HG03060 (cell line): ENCODE results near the gene LCTL.
"Not testable (repeated sequence)": the region's sequence is repeated elsewhere in the genome, so short reads cannot be mapped to it uniquely, and the experiment has no call there.

Experiments used
- ATAC-seq: cut with Tn5 transposase; IDR thresholded peaks from one replicate; pipeline ENCODE4 v1.9.1; 2021; ENCODE audit warnings: low read depth, moderate number of reproducible peaks; ENCODE audit not compliant: unreplicated experiment

Gene LCTL

DNA sequence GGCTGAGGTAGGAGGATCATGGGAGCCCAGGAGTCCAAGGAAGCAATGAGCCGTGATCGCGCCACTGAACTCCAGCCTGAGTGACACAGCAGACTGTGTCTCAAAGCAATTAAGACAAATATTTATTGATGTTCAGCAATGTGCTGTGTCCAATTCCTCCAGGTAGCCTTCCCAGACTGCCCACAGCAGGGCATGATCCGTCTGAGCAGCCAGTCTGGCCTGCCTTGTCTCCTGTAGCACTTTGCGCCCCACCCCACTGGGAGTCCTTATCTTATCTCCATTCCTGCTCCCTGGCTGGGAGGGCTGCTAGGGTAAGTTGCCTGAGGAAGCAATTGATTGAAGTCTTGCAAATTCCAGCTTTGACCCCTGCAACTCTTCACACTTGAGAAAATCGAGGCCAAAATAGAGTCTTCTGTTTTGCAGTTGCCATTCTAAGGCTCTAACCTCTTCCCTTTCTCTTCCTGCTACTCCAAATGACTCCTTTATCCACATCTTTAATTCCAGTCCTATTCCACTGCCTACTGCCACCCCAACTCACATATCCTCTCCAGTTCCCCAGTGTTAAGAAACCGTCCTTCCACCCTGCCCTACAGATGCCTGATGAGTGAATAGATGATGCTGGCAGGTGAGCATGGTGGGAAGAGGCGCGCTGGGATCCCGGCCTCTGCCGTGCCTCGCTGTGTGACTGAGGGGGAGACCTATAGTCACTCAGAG is 26.9 kb upstream of the LCTL start:
- no peak for ATAC-seq

DNA sequence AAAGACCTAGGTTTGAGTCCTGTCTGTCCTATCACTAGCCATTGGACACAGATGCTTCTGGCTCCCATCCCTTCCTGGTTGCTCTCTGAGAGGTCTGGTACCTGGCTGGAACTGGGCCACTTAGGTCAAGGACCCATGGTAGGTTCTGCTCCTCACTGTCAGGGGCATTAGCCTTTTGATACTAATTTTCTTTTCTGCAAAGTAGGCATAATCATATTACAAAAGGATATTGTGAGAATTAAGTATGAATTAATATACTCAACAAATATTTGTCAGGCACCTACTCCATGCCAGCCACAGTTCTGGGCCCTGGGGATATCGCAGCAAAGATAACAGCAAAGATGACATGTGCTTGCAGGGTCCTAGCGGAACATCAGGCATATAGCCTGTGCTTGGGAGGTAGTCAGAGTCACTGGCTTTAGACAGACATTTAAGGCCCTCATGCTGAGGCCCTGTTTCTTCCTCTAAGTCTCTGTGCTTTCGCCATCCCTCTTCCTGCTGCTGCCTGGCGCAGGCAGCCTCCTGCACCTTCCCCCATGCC is 25.6 kb upstream of the LCTL start:
- ATAC-seq: no peak

- ATAC-seq: no peak
Measured at GRCh38 chr15:66590435-66590834, 24.6 kb upstream of the LCTL start.

DNA sequence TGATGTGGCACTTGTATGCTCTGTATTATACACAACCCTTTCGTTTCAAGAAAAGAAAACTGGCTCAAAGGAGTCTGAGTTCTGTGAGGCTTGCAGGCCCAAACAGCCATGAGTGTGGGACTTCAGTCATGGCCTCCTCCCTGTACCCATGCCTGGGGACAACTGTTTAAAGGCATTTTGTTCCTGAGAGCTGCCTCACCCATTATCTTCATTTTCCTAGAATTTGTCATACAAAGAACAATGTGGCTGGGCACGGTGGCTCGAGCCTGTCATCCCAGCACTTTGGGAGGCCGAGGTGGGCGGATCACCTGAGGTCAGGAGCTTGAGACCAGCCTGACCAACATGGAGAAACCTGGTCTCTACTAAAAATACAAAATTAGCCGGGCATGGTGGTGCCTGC is 23.6 kb upstream of the LCTL start:
- not testable (repeated sequence) for ATAC-seq

DNA sequence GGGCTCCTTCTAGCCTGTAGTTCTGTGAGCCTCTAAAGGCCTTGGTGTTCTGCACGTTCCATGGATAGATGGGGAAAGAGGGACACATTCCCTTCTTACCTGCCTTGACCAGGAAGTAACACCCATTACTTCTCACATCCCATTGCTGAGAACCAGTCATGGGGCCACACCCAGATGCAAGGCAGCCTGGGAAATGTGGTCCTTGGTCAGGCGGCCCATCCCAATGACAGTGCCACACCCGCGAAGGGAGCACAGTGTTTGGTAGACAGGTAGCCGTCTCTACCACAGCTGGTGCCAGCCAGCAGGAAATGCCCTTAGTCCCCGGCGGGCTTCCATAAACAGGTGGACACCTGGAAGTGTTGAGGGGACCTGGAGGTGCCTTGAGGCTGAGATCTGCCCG is 23.2 kb upstream of the LCTL start:
- no peak for ATAC-seq

DNA sequence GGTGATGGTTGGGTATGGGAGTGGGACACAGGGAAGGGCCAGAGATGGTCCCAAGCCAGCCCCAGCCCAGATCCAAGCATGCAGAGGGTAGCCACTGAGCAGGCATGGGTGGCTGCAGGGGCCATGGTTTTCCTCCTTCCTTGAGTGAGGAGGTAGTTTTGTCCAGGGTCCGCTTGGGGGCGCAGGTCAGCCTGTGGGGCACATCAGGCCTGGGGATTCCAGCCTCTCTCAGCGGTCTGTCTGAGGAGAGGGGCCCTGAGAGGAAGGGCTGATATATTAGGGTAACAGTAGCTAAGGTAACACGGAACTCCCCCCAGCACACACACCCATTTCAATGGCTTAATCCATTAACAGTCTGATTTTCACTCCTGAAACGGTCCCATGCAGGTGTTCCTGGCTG is 22.7 kb upstream of the LCTL start:
- ATAC-seq: no peak

- ATAC-seq: no peak
Measured at GRCh38 chr15:66587749-66588148, 22.0 kb upstream of the LCTL start.

DNA sequence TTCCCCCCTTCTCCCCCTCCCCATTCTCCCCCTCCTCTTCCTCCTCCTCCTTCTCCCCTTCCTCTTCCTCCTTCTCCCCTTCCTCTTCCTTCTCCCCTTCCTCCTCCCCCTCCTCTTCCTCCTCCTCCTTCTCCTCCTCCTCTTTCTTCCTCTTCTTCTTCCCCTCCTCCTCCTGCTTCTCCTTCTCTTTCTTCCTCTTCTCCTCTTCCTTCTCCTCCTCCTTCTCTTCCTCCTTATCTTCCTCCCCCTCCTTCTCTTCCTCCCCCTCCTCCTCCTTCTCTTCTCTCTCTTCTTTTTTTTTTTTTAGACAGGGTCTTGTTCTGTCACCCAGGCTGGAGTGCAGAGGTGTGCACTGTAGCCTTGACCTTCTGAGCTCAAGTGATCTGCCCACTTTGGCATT is 21.2 kb upstream of the LCTL start:
- no peak for ATAC-seq

DNA sequence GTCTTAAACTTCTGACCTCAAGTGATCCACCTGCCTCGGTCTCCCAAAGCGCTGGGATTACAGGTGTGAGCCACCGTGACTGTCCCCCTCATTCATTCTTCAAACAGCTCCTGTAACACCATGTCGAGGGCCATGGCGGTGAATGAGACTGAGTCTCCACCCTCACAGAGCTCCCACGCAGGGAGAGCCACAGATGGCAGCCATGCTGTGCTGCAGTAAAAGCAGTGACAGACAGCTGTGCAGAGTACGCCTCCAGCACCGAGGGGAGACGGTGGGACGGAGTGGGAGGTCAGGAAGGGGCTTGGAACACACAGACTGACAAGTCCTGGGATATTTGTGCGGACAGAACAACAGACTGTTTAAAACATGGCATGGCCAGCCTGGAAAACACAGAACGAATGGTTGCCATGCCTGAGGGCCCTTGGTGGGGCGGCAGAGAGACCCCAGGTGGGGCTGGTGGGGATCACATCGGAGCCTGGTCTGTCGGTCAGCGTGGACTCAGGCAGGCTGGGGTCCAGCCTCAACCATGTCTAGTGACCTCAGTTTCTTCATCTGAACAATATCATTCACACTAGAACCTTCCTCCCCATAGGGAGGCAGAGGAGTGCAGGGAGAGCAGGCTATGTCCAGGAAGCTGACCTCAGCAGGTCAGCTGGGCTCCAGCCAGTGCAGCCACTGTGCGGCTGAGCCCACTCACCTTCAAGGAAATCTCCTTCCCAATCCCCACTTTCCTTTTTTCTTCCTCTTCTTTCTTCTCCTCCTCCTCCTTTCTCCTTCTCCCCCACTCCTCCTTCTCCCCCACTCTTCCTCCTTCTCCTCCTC is 20.6 kb upstream of the LCTL start:
- ATAC-seq: no peak

DNA sequence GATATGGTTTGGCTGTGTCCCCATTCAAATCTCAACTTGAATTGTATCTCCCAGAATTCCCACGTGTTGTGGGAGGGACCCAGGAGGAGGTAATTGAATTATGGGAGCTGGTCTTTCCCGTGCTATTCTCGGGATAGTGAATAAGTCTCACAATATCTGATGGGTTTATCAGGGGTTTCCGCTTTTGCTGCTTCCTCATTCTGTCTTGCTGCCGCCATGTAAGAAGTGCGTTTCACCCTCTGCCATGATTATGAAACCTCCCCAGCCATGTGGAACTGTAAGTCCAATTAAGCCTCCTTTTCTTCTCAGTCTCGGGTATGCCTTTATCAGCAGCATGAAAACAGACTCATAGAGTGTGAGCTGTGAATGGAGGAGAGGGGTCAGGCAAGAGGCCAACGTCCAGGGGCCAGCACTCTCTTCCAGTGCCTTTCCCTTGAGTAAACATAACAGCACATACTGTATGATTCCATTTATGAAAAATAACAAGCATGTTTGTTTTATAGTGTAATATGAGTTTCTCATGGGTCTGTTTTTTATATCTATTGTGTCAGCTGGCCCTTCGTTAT is 16.3 kb upstream of the LCTL start:
- ATAC-seq: no peak

- no peak for ATAC-seq
Measured at GRCh38 chr15:66580643-66581042, 14.8 kb upstream of the LCTL start.

- ATAC-seq: no peak
Measured at GRCh38 chr15:66578286-66578875, 12.6 kb upstream of the LCTL start.

- ATAC-seq: no peak
Measured at GRCh38 chr15:66574596-66574950, 8.8 kb upstream of the LCTL start.

DNA sequence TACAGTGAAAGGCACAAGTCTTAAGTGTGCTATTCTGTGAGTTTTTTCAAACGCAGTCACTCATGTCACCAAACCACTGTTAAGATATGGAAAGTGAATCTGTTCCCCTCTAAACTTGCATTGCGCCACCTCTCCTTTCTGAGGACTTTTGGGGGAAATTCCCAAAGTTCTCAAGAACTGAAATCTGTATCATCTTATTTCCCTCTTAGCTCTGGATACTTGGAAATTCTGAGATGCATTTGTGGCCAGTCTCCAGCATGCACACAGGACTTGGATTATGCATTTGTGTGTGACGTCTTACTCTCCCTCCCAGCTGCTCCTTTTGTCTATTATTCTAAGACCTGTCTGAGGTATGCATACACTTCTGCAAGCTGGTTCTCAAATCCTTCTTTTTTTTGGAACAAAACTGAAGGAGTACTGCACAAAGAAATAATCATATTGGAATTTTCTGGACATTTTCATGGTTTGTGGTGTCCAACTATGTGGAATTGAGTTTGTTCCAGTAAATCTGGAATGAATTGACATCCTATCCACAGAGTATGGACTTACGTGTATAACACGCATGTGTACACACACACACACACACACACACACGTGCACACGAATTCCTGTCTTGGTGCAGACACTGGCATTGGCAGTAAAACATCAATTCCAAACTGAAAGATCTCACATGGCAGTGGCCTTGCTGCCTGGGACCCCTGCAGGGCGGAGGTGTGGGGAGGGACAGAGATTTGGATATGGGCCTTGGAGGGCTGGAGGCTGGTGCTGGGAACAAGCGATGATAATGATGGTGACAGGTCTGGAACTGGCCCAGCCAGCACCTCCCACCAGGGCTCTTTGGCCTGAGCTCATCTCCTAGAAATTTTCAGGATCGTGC is 8.2 kb upstream of the LCTL start:
- ATAC-seq: no peak

GRCh38 chr15:66573348-66573718 is 7.5 kb upstream of the LCTL start:
- ATAC-seq: no peak

DNA sequence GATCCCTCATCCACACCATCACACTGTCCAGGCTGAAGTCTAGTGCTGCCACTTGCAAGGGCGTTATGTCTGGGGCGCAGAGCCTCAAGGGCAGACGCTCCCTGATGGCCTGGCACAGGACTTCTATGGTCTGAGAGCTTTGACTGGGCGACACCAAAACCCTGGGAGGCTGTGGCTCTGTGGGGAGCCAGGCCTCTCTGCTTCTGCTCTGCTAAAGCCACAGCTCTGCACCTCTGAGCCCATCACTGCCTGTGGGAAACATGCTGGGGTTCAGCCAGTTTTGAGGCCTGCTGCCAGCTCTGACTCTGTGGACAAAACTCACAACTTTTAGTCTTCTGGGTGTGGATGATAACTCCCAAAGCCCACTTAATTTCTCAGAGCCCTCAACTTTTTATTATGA is 6.3 kb upstream of the LCTL start:
- ATAC-seq: no peak

DNA sequence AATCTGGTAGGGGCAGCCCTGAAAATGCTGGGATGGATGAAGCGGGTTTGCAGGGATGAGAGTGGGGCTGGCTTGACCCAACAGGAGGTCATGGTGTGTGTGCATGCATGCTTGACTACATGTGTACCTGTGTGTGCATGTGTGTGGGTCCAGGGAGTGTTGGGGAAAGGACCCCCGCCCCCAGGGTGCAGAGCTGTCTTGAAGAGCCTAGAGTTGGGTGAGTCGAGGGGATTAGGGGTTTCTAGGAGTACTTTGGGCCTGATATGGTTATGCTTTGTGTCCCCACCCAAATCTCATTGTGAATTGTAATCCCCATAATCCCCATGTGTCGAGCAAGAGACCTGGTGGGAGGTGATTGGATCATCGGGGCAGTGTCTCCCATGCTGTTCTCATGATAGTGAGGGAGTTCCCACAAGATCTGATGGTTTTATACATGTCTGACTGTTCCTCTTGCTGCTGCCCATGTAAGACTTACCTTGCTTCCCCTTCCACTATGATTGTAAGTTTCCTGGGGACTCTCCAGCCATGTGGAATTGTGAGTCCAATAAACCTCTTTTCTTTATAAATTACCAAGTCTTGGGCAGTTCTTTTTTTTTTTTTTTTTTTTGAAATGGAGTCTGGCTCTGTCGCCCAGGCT is 5.2 kb upstream of the LCTL start:
- ATAC-seq: no peak

DNA sequence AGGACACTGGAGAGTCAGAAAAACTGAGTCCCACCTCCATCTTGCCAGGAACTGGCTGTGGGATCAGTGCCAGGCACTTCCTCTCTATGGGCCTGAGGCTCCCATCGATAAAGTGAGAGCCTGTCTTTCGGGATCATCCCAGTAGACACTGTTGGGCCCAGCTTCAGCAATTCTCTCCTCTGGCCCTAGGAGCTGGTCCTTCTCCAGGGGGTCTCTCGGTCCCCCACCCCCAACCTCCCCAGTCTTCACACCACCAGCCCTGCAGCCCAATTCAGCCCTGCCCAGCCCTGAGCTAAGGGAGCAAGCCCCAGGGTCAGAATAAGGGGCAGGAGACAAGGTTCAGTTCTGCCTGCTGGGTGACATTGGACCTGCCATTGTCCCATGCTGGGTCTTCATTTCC is 4.5 kb upstream of the LCTL start:
- ATAC-seq: no peak

DNA sequence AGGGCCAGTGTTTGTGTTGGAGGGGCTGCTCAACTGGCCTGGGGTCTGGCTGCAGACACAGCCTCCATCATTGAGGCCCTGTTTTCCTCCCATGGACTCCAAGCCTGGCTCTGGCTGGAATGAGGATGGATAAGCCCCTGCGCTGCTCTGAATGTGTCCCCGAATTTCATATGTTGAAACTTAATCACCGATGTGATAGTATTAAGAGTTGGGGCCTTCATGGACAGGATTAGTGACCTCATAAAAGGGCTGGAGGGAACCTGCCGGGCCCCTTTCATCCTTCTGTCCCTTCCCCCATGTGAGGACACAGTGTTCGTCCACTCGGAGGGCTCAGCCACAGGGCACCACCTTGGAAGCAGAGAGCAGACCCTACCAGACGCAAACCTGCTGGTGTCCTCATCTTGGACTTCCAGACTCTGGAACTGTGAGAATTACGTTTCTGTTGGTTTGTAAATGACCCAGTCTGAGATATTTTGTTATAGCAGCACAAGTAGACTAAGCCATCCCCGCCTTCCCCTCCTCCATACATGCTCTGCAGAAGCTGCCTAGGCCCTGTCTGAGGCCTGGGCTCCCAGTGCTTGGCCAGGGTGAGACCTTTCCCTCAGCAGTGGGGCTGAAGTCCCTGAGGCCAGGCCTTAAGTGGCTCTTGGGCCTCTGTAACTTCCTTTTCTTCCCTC is 3.8 kb upstream of the LCTL start:
- no peak for ATAC-seq
